ENCODE results near the gene SERTAD1. TPM values are rescaled to one million over a fixed set of nuclear protein-coding genes. Genes with fewer than 3 reads are reported as not detected.

The SERTAD1 gene
- total RNA-seq, 1 donor from 2014 or later: 17.6 TPM

DNA sequence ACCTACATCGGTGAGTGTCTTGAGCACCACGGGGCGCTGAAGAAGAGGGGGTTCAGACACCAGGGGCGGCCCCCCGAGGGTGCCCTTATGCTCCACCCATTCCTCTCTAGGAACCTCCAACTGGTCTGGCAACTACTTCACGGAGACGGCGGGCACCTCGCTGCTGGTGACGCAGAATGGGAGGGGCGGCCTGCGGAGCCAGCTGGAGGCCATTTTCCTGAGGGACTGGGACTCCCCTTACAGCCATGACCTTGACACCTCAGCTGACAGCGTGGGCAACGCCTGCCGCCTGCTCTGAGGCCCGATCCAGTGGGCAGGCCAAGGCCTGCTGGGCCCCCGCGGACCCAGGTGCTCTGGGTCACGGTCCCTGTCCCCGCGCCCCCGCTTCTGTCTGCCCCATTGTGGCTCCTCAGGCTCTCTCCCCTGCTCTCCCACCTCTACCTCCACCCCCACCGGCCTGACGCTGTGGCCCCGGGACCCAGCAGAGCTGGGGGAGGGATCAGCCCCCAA lies 47.9 kb downstream of the SERTAD1 start:
- intact Hi-C loops (cut with DNase I): no loop called here
- no peak for DNase-seq
- Histone ChIP-seq H3K36me3 (peaks cover 68% of the 10 kb centered on the region), H3K4me3 (no peak overlapping the region), H3K4me1 (no peaks in the 10 kb centered on the region), H3K27ac (no peak overlapping the region), H3K9me3 (no peaks in the 10 kb centered on the region), H3K27me3 (ENCODE audit: low read depth) (no peaks in the 10 kb centered on the region)
- no peak for ATAC-seq
- TF ChIP-seq, protein P1, sequence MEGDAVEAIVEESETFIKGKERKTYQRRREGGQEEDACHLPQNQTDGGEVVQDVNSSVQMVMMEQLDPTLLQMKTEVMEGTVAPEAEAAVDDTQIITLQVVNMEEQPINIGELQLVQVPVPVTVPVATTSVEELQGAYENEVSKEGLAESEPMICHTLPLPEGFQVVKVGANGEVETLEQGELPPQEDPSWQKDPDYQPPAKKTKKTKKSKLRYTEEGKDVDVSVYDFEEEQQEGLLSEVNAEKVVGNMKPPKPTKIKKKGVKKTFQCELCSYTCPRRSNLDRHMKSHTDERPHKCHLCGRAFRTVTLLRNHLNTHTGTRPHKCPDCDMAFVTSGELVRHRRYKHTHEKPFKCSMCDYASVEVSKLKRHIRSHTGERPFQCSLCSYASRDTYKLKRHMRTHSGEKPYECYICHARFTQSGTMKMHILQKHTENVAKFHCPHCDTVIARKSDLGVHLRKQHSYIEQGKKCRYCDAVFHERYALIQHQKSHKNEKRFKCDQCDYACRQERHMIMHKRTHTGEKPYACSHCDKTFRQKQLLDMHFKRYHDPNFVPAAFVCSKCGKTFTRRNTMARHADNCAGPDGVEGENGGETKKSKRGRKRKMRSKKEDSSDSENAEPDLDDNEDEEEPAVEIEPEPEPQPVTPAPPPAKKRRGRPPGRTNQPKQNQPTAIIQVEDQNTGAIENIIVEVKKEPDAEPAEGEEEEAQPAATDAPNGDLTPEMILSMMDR (IDR thresholded peaks at IDR 0.05): no peak

DNA sequence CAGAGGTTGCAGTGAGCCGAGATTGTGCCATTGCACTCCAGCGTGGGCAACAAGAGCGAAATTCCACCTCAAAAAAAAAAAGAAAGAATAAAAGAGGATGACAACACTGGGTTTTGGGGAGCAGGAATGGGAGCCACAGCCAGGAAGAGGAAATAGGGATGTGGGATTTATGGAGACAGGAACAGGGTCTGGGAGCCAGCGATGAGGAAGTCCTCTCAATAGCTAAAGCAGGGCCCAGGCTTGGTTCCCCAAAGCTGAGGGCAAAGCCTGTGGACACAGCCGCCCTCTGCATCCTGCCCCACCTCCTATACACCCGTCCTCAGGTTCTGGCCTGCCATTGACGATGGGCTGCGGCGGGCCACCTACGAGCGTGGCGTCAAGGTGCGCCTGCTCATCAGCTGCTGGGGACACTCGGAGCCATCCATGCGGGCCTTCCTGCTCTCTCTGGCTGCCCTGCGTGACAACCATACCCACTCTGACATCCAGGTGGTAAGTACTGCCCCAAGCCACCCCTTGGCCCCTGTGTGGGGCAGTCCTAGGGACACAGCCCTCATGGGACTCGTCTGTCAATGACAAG lies 49.4 kb downstream of the SERTAD1 start:
- no peaks in the 10 kb centered on the region for H3K27me3 ChIP-seq (ENCODE audit: low read depth)
- DNase-seq (no peak), ATAC-seq (peak in 1 of 2 donors; percentile 4)
- H3K4me1 ChIP-seq: no peaks in the 10 kb centered on the region
- H3K9me3 ChIP-seq: no peaks in the 10 kb centered on the region
- no peak overlapping the region for H3K4me3 ChIP-seq
- TF ChIP-seq, protein P1 (IDR thresholded peaks at IDR 0.05): no peak
- H3K27ac ChIP-seq: no peak overlapping the region
- peaks cover 84% of the 10 kb centered on the region for H3K36me3 ChIP-seq
- intact Hi-C loops (cut with DNase I): no loop called here

DNA sequence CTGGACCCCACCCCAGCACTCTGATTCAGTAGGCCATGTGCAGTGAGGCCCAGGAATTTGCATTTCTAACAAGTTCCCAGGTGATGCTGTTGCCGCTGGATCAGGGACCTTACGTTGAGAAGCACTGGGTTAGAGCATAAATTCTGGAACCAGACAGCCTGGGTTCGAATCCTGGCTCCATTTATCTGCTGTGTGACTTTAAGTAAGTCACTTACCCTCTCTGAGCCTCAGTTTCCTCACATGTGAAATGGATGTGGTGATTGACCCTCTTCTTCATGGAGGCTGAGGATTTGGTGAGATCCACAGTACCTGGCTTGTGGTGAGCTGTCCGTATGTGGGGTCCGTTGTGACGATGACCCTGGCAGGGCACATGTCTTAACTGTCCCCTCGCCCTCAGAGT lies 51.7 kb downstream of the SERTAD1 start:
- Histone ChIP-seq H3K9me3 (no peaks in the 10 kb centered on the region), H3K36me3 (peaks cover 84% of the 10 kb centered on the region), H3K4me1 (no peaks in the 10 kb centered on the region), H3K27me3 (ENCODE audit: low read depth) (no peaks in the 10 kb centered on the region), H3K4me3 (no peak overlapping the region), H3K27ac (no peak overlapping the region)
- no peak for DNase-seq
- TF ChIP-seq, protein P1 (IDR thresholded peaks at IDR 0.05): no peak
- ATAC-seq: no peak
- intact Hi-C loops (cut with DNase I): no loop called here

DNA sequence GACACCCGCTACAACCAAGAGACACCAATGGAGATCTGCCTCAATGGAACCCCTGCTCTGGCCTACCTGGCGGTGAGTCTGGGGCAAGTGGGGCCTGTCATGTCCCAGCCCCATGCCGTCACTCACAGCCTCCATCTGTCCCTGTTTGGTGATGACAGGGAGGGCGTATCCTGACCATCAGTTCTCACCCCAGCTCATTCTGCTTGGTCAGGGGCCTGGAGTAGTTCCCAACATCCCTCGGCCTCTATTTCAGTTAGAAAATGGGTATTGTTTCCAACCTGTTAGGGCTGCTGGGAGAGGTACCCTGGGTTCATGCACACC lies 54.0 kb downstream of the SERTAD1 start:
- DNase-seq: no peak
- no peak overlapping the region for H3K4me3 ChIP-seq
- ATAC-seq: no peak
- no peaks in the 10 kb centered on the region for H3K27me3 ChIP-seq (ENCODE audit: low read depth)
- peaks cover 90% of the 10 kb centered on the region for H3K36me3 ChIP-seq
- no peaks in the 10 kb centered on the region for H3K9me3 ChIP-seq
- H3K4me1 ChIP-seq: peaks cover 9% of the 10 kb centered on the region
- H3K27ac ChIP-seq: no peak overlapping the region
- intact Hi-C loops (cut with DNase I): no loop called here
- TF ChIP-seq, protein P1 (IDR thresholded peaks at IDR 0.05): no peak

Other genes with a start within 250 kb of the SERTAD1 start
- 17.4 TPM for gene MAP3K10, start 234.6 kb downstream of the SERTAD1 start, total RNA-seq
- not detected for gene TTC9B, start 207.6 kb downstream of the SERTAD1 start, total RNA-seq
- not detected for gene CCNP, start 199.3 kb downstream of the SERTAD1 start, total RNA-seq
- gene AKT2, start 140.6 kb downstream of the SERTAD1 start, total RNA-seq: 102 TPM
- 15.7 TPM for gene C19orf47, start 77.6 kb downstream of the SERTAD1 start, total RNA-seq
- 355 TPM for gene PLD3, start 77.3 kb downstream of the SERTAD1 start, total RNA-seq
- gene HIPK4, start 35.8 kb downstream of the SERTAD1 start, total RNA-seq: 0.21 TPM
- gene PRX, start 12.6 kb downstream of the SERTAD1 start, total RNA-seq: 51.5 TPM
- gene SERTAD3, start 18.3 kb upstream of the SERTAD1 start, total RNA-seq: 30.7 TPM
- 123 TPM for gene BLVRB, start 39.8 kb upstream of the SERTAD1 start, total RNA-seq
- 0.53 TPM for gene SPTBN4, start 41.0 kb upstream of the SERTAD1 start, total RNA-seq
- 91.2 TPM for gene SHKBP1, start 150.9 kb upstream of the SERTAD1 start, total RNA-seq
- gene LTBP4, start 175.4 kb upstream of the SERTAD1 start, total RNA-seq: 316 TPM